GM12801 (cell line): ENCODE results near the gene MPDU1.

Experiments used
- TF ChIP-seq, protein P1 (sequence below): IDR thresholded peaks from one replicate; pipeline ENCODE4 v1.5.1; 2011; ENCODE audit warnings: control low read depth; ENCODE audit not compliant: insufficient read length; ENCODE audit errors: extremely low read depth

MPDU1 gene

DNA sequence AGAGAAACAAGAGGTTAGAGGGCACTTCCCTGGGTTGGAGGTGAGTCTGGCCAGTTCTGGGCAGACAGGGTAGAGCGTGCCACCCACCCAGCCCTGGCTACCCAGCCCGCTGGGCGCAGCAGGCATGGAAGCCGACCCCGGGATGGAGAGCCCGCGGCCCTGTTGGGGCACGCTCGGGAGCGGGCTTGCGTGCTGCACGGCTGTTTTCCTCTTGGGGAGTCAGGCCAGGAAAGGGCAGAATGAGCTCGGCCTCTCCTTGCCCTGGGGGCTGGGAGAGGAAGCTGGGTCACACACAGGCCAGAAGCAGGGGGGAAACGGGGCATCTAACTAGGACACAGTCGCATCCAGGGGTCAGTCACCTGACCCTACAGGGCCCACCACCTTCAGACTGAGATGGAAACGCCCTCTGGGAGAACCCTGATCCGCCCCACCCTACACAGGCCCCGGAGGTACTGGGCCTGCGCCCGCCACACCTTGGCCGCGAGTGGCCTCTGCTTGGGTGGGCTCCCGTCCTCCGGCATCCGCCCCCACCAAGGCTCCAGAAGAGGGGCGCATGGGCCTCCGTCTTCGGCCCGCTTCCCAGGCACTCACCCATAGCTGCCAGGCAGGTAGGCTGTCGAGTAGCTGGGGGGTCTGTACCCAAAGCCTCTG, 5.0 kb downstream of the MPDU1 start:
- TF ChIP-seq, protein P1, sequence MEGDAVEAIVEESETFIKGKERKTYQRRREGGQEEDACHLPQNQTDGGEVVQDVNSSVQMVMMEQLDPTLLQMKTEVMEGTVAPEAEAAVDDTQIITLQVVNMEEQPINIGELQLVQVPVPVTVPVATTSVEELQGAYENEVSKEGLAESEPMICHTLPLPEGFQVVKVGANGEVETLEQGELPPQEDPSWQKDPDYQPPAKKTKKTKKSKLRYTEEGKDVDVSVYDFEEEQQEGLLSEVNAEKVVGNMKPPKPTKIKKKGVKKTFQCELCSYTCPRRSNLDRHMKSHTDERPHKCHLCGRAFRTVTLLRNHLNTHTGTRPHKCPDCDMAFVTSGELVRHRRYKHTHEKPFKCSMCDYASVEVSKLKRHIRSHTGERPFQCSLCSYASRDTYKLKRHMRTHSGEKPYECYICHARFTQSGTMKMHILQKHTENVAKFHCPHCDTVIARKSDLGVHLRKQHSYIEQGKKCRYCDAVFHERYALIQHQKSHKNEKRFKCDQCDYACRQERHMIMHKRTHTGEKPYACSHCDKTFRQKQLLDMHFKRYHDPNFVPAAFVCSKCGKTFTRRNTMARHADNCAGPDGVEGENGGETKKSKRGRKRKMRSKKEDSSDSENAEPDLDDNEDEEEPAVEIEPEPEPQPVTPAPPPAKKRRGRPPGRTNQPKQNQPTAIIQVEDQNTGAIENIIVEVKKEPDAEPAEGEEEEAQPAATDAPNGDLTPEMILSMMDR: no peak

DNA sequence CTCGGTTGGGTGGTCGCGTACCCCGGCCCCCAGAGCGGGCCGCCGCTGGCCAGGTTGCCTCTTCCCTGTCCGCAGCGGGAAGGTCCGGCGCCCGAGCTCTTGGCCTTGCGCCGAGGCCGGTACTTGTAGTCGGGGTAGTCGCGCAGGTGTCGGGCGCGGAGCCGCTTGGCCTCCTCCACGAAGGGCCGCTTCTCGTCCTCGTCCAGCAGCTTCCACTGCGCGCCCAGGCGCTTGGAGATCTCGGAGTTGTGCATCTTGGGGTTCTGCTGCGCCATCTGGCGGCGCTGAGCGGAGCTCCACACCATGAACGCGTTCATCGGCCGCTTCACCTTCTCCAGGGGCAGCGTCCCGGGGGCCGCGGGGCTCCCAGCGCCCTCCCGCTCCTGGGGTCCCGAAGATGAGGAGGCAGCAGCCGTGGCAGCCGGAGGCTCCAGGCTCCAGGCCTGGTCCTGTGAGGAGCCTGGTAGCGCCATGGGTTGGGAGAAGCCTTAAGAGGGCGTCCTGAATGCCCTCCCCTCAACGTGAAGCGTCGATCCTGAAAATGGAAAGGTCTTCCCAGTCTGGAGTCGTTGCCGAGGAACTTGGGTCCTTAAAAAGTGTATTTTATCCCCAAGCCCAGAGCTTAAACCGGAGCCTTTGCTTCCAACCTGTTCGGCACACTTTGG, 5.7 kb downstream of the MPDU1 start:
- TF ChIP-seq, protein P1: no peak

DNA sequence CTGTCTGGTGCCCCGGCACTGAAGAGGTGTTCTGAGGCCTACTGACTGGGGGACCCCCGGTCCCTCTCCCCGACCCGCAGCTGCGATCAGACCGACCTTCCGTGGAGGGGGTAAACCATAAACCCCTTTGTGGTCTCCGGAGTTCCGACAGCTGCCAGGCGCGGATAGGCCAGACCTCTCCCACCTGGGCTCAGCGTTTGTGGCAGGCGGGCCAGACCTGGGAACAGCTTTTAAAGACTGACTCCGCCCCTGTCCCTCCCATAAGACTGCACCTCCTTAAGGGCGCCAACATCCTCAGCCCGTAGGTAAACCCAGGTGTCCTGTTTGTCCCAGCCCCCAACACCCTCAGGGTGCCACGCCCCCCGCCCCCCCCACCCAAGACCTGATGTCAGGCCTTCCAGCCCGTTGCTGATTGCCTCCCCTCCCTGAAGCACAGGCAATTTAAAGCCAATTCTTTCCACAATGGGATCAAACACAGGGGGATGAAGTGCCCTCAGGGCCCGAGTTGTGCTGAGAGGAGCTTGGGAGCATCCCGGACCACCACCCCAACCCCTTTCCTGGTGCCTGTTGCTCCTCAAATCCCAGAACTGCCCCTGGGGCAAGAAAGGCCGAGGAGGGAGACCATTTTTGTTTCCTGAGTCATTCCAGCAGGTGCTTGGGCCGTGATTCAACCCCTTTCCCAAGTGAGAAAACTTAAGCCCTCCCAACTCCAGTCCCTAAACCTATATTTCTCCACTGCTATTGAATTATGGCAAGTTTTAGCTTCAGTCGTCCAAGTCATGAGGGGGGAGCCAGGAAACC, 6.4 kb downstream of the MPDU1 start, which contains the start of gene SOX15:
SOX15 (minus strand) TSS at position 204 of the 801 bp plus-strand sequence. CDS start 418 bp downstream, outside the sequence.
- TF ChIP-seq, protein P1: no peak

DNA sequence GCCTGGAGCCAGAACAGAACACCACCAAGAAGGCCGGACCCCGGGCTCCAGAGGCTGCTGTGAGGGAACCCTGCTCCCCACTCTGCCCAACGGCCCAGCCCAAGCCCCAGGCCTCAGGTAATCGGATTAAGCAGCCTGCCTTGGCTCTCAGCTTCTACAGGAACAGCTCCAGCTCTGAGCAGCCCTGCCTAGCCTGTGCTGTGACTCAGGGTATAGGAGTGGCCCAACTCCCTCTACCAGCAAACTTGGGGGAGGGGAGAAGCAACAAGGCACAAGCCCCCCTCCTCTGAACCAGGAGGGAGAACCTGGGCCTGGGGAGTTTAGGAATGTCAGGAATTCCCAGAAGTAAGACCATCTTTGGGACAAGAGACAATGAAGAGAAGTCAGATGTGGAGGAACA, 7.1 kb downstream of the MPDU1 start:
- TF ChIP-seq, protein P1: no peak

DNA sequence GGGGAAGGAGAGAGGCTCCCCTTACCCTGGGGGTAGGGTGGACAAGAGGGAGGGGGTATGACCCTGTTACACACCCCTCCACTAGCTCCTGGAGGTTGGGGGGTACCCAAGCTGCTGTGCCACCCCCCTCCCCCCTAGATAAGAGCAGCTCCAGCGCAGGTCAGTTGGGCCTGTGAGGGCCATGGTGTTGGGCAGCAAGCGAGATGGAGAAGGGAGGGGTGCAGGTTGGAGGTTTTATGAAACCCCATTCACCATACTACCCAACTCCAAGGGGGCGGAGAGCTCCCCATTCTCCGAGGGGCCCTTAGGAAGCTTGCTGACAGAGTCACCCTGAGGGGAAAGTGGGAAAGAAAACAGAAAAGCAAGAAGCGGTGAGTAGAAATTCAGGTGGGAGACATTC, 7.9 kb downstream of the MPDU1 start:
- TF ChIP-seq, protein P1: no peak

DNA sequence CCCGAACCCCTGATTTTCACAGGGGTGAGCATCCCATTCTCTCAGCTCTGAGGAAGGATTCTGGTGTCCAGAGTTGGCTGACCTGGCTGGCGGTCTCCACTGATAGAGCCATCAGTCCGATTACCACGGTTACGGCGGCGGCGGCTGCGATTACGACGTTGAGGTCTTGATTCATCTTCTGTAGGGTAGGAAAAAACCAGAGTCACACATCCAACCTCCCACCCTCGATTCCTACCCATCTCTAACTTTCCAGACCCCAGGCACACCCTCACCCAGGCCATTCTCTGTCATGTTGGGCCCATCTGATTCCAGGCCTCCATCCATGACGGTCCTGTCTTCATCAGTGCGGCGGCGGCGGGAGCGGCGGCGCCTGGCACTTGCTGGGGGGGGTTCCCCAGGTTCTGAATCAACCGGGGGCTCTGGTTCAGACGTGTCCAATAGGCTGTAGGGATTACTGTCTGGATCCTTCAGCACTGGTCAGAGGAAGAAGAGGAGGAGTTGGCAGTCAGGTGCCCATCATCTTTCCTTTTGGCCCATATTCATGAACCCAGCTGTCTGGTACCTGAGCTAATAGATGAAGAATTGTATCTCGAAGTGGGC, 8.9 kb downstream of the MPDU1 start:
- TF ChIP-seq, protein P1: no peak

DNA sequence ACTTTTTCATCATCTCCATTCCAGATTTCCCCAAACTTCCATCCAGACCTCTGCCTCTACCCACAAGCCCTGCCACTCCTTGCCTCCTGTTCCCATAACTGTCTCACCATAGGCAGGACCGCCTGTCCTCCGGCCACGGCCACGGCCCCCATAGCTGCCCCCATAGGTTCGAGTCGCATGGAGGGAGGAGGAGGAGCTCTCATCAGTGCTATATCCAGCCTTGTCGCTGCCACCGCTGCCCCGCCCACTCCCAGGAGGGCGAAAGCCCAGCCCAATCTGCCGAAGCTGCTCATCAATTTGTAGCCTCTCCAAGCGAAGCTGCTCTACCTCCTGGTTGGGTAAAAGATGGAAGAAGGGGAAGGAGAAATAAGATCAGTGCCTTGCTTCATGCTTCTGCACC, 9.6 kb downstream of the MPDU1 start:
- TF ChIP-seq, protein P1: no peak
